ENCODE measurements around the gene KRTAP1-1. TPM values are rescaled to one million over a fixed set of nuclear protein-coding genes. Genes with fewer than 3 reads are reported as not detected.

The KRTAP1-1 gene
- total and polyA plus RNA-seq, 2 of the 4 experiments (the other 2 are of a cell fraction) = 0.90 to 1.2 TPM

- Histone ChIP-seq H3K4me1 (ENCODE audit: control insufficient read depth, insufficient read depth, low read length) (peaks cover 1% of the 10 kb centered on the region; the same call in 1 of the 2 replicates), H3K27ac (ENCODE audit: insufficient read depth, low read length) (no peak overlapping the region), H3K79me1 (ENCODE audit: low read depth in 1 of 2, low read length in 2 of 2) (no peaks in the 10 kb centered on the region), H3K4ac (ENCODE audit: low read depth, low read length) (no peak overlapping the region), H4K20me1 (ENCODE audit: insufficient read depth, low read length) (no peaks in the 10 kb centered on the region), H4K5ac (ENCODE audit: low read depth, low read length) (no peak overlapping the region), H3K9me1 (ENCODE audit: insufficient read depth, low read length) (no peaks in the 10 kb centered on the region; the same call in 1 of the 2 replicates), H3K18ac (ENCODE audit: low read depth, low read length) (no peak overlapping the region), H2AFZ (replicated peaks; ENCODE audit: low read length, poor library complexity) (no peak overlapping the region), H3K14ac (replicated peaks; ENCODE audit: low read depth, low read length) (no peak overlapping the region), H2AK5ac (ENCODE audit: low read depth, low read length) (no peak overlapping the region), H3K56ac (ENCODE audit: extremely low read depth, insufficient read depth, low read length) (no peak overlapping the region), H3K27me3 (ENCODE audit: control insufficient read depth, insufficient read depth, low read length) (no peaks in the 10 kb centered on the region; the same call in 1 of the 2 replicates), H2BK120ac (ENCODE audit: low read depth, low read length) (no peak overlapping the region), H2AK9ac (replicated peaks; ENCODE audit: low read depth, low read length, poor library complexity) (no peak overlapping the region), H3K36me3 (ENCODE audit: control insufficient read depth, insufficient read depth, low read length) (no peaks in the 10 kb centered on the region), H2BK20ac (ENCODE audit: low read depth, low read length) (no peak overlapping the region), H3K4me2 (ENCODE audit: low read depth, low read length) (no peak overlapping the region), H4K8ac (ENCODE audit: low read depth in 2 of 2, low read length in 2 of 2) (no peak overlapping the region), H3K9me3 (ENCODE audit: control insufficient read depth, insufficient read depth, low read length) (no peaks in the 10 kb centered on the region), H2BK5ac (ENCODE audit: low read depth, low read length, poor library complexity, severe bottlenecking) (no peak overlapping the region), H3K4me3 (ENCODE audit: insufficient read depth, low read depth, low read length) (no peak overlapping the region), H4K91ac (ENCODE audit: insufficient read depth, low read depth, low read length) (no peak overlapping the region), H3K23ac (ENCODE audit: low read depth, low read length) (no peak overlapping the region), H3K9ac (ENCODE audit: low read depth, low read length) (no peak overlapping the region), H2BK15ac (ENCODE audit: low read depth, low read length) (no peak overlapping the region)
- CTCF ChIA-PET = no interaction called here
- in situ Hi-C loops (cut with MboI; ENCODE audit: low sequenced_read_pairs) = no loop called here
- TF ChIP-seq MAFK (IDR thresholded peaks at IDR 0.05; ENCODE audit: low read depth, low read length) (no peak), POLR2A (IDR thresholded peaks at IDR 0.05; ENCODE audit: low read depth, low read length) (no peak), MAZ (IDR thresholded peaks at IDR 0.05; ENCODE audit: borderline replicate concordance, low read depth, low read length) (no peak), RAD21 (IDR thresholded peaks at IDR 0.05; ENCODE audit: low read length) (no peak), CEBPB (IDR thresholded peaks at IDR 0.05; ENCODE audit: low read depth, low read length) (no peak)
- WGBS, 2 experiments (ENCODE audit: extremely low coverage in 2 of 2, insufficient read length in 1 of 2) = 71% methylated on average over 3 of the region's 7 CpGs; no CpG with 5 or more reads in 1 of the 2 experiments
- DNase-seq (no peak), ATAC-seq (ENCODE audit: low read depth) (no peak)
- POLR2A ChIA-PET (ENCODE audit: unreplicated experiment) = interaction anchor here (0.6 kb wide), 1 partner anchor 35 kb away, joined by 4 read pairs; no protein-coding TSS in a partner anchor
- BruUV-seq (replicated peaks) = no TSS peak
- dilution Hi-C loops (cut with HindIII; ENCODE audit: low sequenced_read_pairs, unreplicated experiment) = no loop called here
- intact Hi-C loops (cut with micrococcal nuclease) = no loop called here
Observed at GRCh38 chr17:41015454-41015853, 25.8 kb downstream of the KRTAP1-1 start.
